CD4-positive, alpha-beta T cell (primary cell): ENCODE data around the gene SPRY4. TPM values are rescaled to one million over a fixed set of nuclear protein-coding genes. Genes with fewer than 3 reads are reported as not detected.

ENCODE experiments used
- ATAC-seq: fragments of 200-7000 bp; cut with Tn5 transposase; one replicate; pipeline ENCODE4 v1.10.0; 2022; ENCODE audit warnings: mild to moderate bottlenecking; ENCODE audit not compliant: poor library complexity
- CTCF ChIA-PET: fragments of 350-600 bp; sonication (Branson Sonifier 250); formaldehyde crosslinking; loops from one replicate; lab custom pipeline; 2021; ENCODE audit warnings: antibody characterized with exemption, inconsistent platforms; lab: Charles Lee
- POLR2A ChIA-PET: fragments of 350-600 bp; sonication (Branson Sonifier 250); formaldehyde crosslinking; loops from one replicate; lab custom pipeline; 2021; ENCODE audit warnings: antibody characterized with exemption, inconsistent platforms; lab: Charles Lee
- DNase-seq, 14 experiments: peaks; one replicate each; pipeline ENCODE4 v3.0.0-alpha.2; 2013 to 2020; ENCODE audit warnings: mixed read lengths in 2 of 14
- H3K27ac ChIP-seq, 2 donors: one replicate each; pipeline versions ENCODE4 v1.5.1 to v1.7.0; 2013; ENCODE audit warnings: low read length in 2 of 2, low read depth in 1 of 2, mild to moderate bottlenecking in 1 of 2
- H3K27me3 ChIP-seq, 2 experiments: 1 replicate in 1 of 2; 2 replicates in 1 of 2; pipeline versions ENCODE4 v1.6.1 to v1.7.0; 2013; ENCODE audit warnings: low read length in 2 of 2, control low read depth in 1 of 2, mild to moderate bottlenecking in 1 of 2, moderate library complexity in 1 of 2; ENCODE audit not compliant: insufficient read depth in 2 of 2, control insufficient read depth in 1 of 2
- H3K36me3 ChIP-seq: one replicate; pipeline ENCODE4 v1.6.1; 2013; ENCODE audit warnings: low read length, control low read depth; ENCODE audit not compliant: insufficient read depth
- H3K4me1 ChIP-seq: one replicate; pipeline ENCODE4 v1.6.1; 2013; ENCODE audit warnings: low read length, control low read depth; ENCODE audit not compliant: insufficient read depth
- H3K4me3 ChIP-seq: one replicate; pipeline ENCODE4 v1.5.1; 2013; ENCODE audit warnings: mild to moderate bottlenecking, low read length, moderate library complexity
- H3K9me3 ChIP-seq, 2 experiments: 1 replicate in 1 of 2; 2 replicates in 1 of 2; pipeline versions ENCODE4 v1.6.1 to v1.7.0; 2013; ENCODE audit warnings: low read length in 2 of 2, mild to moderate bottlenecking in 2 of 2, control low read depth in 1 of 2, moderate library complexity in 1 of 2; ENCODE audit not compliant: control insufficient read depth in 1 of 2, insufficient read depth in 1 of 2
- H3K27ac Mint-ChIP-seq: one replicate; pipeline ENCODE4 v1.8.0; 2020; ENCODE audit warnings: mixed read lengths
- H3K27me3 Mint-ChIP-seq: one replicate; pipeline ENCODE4 v1.8.0; 2021; ENCODE audit warnings: mixed read lengths
- H3K36me3 Mint-ChIP-seq: one replicate; pipeline ENCODE4 v1.8.0; 2021; ENCODE audit warnings: low read depth, mixed read lengths
- H3K4me1 Mint-ChIP-seq: one replicate; pipeline ENCODE4 v1.8.0; 2021; ENCODE audit warnings: low read depth, mixed read lengths
- H3K4me3 Mint-ChIP-seq: one replicate; pipeline ENCODE4 v1.8.0; 2020; ENCODE audit warnings: mild to moderate bottlenecking, mixed read lengths
- H3K9me3 Mint-ChIP-seq: one replicate; pipeline ENCODE4 v1.8.0; 2020; ENCODE audit warnings: mixed read lengths
- CTCF ChIP-seq: fragments of 200-600 bp; IDR thresholded peaks from one replicate; pipeline ENCODE4 v1.8.0; 2022; ENCODE audit warnings: antibody characterized with exemption, mild to moderate bottlenecking
- intact Hi-C, 2 experiments: fragments of 100-400 bp; cut with DNase I in 1 of 2; cut with micrococcal nuclease in 1 of 2; formaldehyde crosslinking; loops; one replicate each; pipeline versions ENCODE4 v1.15.1 to v1.9.0; 2023 to 2025; cut with DNase I, micrococcal nuclease
- polyA plus RNA-seq, 2 donors: library from polyadenylated mRNA; unstranded; fragments of 120-200 nt; gene quantifications; one replicate each; pipeline ENCODE4 v1.2.1, GENCODE V29; 2013
- total RNA-seq, 174 experiments: library from RNA in 2 of 174; stranded (reverse) in 2 of 174; gene quantifications; one replicate each; pipeline ENCODE4 v1.2.3 and lab custom pipeline; 2021 to 2026

The SPRY4 gene
- under 1 TPM; 0.16 to 0.34 TPM for total RNA-seq
- polyA plus RNA-seq (2013, experiment 1 of 2) = not detected
- polyA plus RNA-seq (2013, experiment 2 of 2) = 1.1 TPM
- 0 to 18.0 (median 0.17) reads per million in 172 experiments for total RNA-seq (lab: John Stamatoyannopoulos, UW)

- Histone ChIP-seq H3K9me3 (peaks cover 0 to 19% of the 10 kb centered on the region in 2 experiments), H3K36me3 (no peaks in the 10 kb centered on the region), H3K27me3 (peaks cover 54 to 58% of the 10 kb centered on the region in 2 experiments), H3K4me3 (peak within 1 kb of the TSS; percentile 61), H3K27ac (no peak within 1 kb of the TSS), H3K4me1 (peaks cover 33% of the 10 kb centered on the region)
- H3K4me1 Mint-ChIP-seq = peaks cover 49% of the 10 kb centered on the region
- DNase-seq = peak; percentile 51 to 86 (median 74)
- intact Hi-C loops = loop anchor here (2.0 to 10.0 kb wide), 4 partner anchors 32 to 173 kb away; no protein-coding TSS in a partner anchor
- ChIA-PET POLR2A (interaction anchor here (0.6 to 2.1 kb wide), 5 partner anchors 9 to 296 kb away, joined by 3 to 16 read pairs (median 7); no protein-coding TSS in a partner anchor), CTCF (interaction anchor here (0.7 to 2.6 kb wide), 5 partner anchors 28 to 330 kb away, joined by 3 to 7 read pairs (median 4); no protein-coding TSS in a partner anchor)
- H3K27me3 Mint-ChIP-seq = peaks cover 81% of the 10 kb centered on the region
- no peaks in the 10 kb centered on the region for H3K9me3 Mint-ChIP-seq
- no peaks in the 10 kb centered on the region for H3K36me3 Mint-ChIP-seq
- peak within 1 kb of the TSS; percentile 87 for H3K4me3 Mint-ChIP-seq
- no peak for TF ChIP-seq CTCF
- ATAC-seq = peak; percentile 81
- no peak within 1 kb of the TSS for H3K27ac Mint-ChIP-seq
Observed at GRCh38 chr5:142324871-142325724, at the start of gene SPRY4. SPRY4 (minus strand) TSS chr5:142325021; CDS start chr5:142315108, 9,913 bp downstream.

- intact Hi-C loops = no loop called here
- Histone ChIP-seq H3K9me3 (no peaks in the 10 kb centered on the region), H3K36me3 (no peaks in the 10 kb centered on the region), H3K4me3 (no peak overlapping the region), H3K27ac (no peak overlapping the region), H3K27me3 (peaks cover 0 to 2% of the 10 kb centered on the region in 2 experiments), H3K4me1 (no peaks in the 10 kb centered on the region)
- Mint-ChIP-seq H3K27ac (no peak overlapping the region), H3K4me3 (no peak overlapping the region), H3K27me3 (no peaks in the 10 kb centered on the region), H3K9me3 (no peaks in the 10 kb centered on the region), H3K36me3 (no peaks in the 10 kb centered on the region), H3K4me1 (peaks cover 10% of the 10 kb centered on the region)
- ChIA-PET POLR2A (interaction anchor here (0.6 to 2.2 kb wide), 2 partner anchors 11 to 126 kb away, joined by 3 to 9 read pairs; no protein-coding TSS in a partner anchor), CTCF (no interaction called here)
- ATAC-seq (no peak), DNase-seq (no peak)
- no peak for TF ChIP-seq CTCF
Observed at GRCh38 chr5:142368529-142368928, 43.7 kb upstream of the SPRY4 start.

- no peak for DNase-seq
- peaks cover 14% of the 10 kb centered on the region for H3K4me1 Mint-ChIP-seq
- no peaks in the 10 kb centered on the region for H3K36me3 Mint-ChIP-seq
- H3K27ac Mint-ChIP-seq = no peak overlapping the region
- ChIA-PET POLR2A (no interaction called here), CTCF (no interaction called here)
- intact Hi-C loops = no loop called here
- Histone ChIP-seq H3K36me3 (no peaks in the 10 kb centered on the region), H3K27me3 (peaks cover 0 to 2% of the 10 kb centered on the region in 2 experiments), H3K4me3 (no peak overlapping the region), H3K9me3 (no peaks in the 10 kb centered on the region), H3K4me1 (peaks cover 2% of the 10 kb centered on the region), H3K27ac (no peak overlapping the region)
- no peaks in the 10 kb centered on the region for H3K9me3 Mint-ChIP-seq
- no peak for ATAC-seq
- H3K27me3 Mint-ChIP-seq = no peaks in the 10 kb centered on the region
- no peak for TF ChIP-seq CTCF
- H3K4me3 Mint-ChIP-seq = no peak overlapping the region
Observed at GRCh38 chr5:142366007-142366406, 41.2 kb upstream of the SPRY4 start.
